Effector CD8-positive, alpha-beta T cell (primary cell): ENCODE data around the gene GIGYF2.
"Not testable (repeated sequence)": the region's sequence is repeated elsewhere in the genome, so short reads cannot be mapped to it uniquely, and the experiment has no call there.

Experiments
- DNase-seq: peaks from one replicate; lab custom pipeline; 2025; lab: John Stamatoyannopoulos, UW

GIGYF2 gene

DNA sequence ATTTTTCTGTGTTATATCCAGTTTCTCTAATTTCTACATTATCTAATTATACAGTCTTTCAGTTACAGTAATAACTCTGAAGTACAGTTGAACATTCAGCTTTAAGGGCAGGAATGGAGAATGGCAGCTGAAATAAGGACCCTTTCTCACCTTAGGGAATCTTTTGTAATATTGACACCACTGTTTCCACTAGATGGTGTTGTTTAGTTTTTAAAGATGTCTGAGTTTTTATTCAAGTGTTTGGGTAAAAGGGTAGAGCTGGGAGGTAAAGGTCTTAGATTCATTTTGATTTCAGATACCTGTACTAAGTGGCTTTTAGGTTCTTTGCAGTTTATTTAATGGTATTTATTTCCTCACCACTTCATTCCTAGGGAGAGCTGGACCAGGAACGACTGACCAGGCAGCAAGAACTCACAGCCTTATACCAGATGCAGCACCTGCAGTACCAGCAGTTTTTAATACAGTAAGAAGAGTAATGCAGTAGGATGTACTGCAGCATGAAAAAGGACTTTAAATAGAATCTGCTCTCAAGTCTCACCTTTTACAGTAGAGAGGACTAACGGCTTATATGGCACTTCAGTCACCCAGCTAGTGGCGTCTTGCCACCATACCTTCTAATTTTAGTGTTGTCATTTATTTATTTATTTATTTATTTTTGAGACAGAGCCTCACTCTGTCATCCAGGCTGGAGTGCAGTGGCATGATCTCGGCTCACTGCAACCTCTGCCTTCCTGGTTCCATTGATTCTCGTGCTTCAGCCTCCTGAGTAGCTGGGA lies 112.4 kb downstream of the GIGYF2 start:
- no peak for DNase-seq

GRCh38 chr2:232810444-232810843 lies 113.3 kb downstream of the GIGYF2 start:
- no peak for DNase-seq

DNA sequence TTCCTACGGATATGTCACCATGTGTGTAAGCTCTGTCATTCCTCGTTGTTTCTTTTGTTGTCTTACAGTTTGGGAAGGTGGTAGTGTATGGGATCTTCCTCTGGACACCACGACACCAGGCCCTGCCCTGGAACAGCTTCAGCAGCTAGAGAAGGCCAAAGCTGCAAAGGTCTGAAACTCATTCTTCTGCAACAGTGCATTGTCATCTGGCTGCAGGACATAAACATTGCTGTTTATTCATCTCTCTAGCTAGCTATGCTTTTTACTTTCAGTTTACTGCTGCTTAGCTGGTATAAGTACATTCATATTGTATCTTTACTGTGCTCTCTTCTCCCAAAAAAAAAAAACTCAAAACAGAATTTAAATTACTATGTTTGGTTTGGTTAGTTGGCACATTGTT lies 118.4 kb downstream of the GIGYF2 start:
- DNase-seq, result no peak

GRCh38 chr2:232816657-232817056 lies 119.5 kb downstream of the GIGYF2 start:
- no peak for DNase-seq

DNA sequence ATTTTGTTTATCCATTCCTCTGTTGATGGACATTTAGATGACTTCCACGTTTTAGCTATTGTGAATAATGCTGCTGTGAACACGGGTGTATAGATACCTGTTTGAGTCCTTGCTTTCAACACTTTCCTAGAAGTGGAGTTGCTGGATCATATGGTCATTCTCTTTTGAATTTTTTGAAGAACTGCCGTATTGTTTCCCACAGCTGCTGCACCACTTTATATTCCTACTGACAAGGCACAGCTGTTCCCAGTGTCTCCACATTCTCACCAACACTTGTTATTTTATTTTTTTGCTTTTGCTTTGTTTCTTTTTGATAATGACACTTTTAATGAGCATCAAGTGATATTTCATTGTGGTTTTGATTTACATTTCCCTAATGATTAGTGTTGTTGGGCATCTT lies 120.6 kb downstream of the GIGYF2 start:
- no peak for DNase-seq

GRCh38 chr2:232829988-232830387 lies 132.9 kb downstream of the GIGYF2 start:
- DNase-seq, result no peak

- DNase-seq, result no peak
Observed at GRCh38 chr2:232831496-232831895, 134.4 kb downstream of the GIGYF2 start.

- DNase-seq, result no peak
Observed at GRCh38 chr2:232833830-232834229, 136.7 kb downstream of the GIGYF2 start.

- DNase-seq, result no peak
Observed at GRCh38 chr2:232835687-232836208, 138.6 kb downstream of the GIGYF2 start.

DNA sequence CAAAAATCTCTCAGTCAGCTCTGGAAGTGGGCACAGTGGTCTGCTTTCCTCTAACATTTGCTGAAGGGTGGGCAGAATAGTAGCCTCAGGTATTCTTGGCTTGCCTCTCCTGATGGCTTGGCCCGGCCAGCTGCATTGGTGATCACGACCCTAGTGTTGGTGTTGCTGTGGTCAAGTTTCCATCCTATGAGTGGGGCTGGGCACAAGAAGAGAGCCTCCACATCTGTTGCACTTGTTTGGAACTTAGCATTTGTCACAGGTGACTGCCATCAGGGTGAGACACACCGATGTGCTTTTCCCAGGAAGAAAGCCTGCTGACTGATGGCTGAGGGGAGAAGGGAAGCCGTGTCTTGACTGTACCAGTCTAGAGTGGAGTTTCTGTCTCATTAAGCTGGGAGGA lies 139.8 kb downstream of the GIGYF2 start:
- no peak for DNase-seq

DNA sequence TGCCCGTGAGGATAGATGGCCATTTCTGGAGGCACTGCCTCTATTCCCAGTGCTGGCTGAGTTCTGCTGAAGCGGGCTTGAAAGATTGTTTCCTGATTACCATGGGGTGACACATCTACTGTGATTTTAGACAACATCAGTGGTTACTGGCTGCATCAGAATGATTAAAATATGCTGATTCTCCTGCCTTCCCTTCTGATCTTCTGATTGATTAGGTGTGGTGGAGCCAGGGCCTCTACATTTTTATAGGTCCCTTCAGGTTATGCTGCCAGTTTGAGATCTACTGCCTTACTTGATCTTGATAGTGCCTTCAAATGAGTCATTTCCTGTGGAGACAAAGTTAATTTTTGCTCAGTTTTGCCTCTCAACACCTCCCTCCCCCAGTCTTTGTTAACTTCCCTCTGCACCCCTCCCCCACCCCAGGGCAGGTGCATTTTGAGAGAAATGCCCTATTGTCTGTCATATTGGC lies 141.3 kb downstream of the GIGYF2 start:
- peak; percentile 3 for DNase-seq

DNA sequence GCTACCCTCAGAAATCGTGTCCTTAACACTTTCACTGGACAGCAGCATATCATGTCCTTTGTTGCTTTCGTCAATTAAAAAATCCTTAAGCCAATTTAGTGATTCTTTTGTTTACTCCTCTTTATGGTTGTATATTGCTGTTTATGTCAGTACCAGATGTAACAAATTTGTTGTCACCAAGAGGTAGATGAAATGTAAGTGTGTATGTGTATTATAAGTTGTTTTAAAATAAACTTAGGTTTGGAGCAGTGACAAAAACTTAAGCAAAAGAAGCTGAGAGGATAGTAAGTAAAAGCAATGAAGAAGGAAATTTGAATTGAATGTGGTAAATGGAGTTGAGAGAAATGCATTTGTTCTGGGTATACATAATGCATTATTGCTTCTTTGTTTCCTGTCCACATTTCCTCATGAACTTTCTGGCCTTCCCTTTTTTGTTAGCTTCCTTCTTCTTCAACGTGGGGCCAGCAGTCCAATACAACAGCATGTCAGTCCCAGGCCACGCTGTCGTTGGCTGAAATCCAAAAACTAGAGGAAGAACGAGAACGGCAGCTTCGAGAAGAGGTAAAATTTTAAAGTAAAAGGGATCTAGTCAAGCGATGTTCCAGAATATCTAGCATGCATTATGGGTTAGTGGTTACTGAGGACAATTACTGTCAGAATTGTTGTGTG lies 142.4 kb downstream of the GIGYF2 start:
- DNase-seq, result no peak

DNA sequence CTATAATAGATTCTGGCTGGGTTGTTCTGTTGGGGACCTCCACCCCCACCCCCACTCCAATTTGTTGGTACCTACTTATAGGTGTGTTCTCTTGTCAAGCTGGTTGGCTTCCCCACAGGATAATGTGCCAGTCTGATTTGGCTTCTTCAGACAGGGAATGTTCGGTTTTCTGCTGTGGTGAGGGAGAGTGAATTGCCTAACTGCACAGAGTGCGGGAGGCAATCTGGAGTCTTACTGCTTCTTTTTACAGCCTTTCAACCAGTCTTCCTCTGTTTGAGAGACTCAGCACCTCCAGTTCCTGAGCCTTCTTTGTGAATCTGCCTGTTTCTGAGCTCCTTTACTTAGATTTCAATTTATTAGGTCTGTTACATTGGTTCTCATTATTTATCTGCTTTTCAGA lies 145.6 kb downstream of the GIGYF2 start:
- no peak for DNase-seq

DNA sequence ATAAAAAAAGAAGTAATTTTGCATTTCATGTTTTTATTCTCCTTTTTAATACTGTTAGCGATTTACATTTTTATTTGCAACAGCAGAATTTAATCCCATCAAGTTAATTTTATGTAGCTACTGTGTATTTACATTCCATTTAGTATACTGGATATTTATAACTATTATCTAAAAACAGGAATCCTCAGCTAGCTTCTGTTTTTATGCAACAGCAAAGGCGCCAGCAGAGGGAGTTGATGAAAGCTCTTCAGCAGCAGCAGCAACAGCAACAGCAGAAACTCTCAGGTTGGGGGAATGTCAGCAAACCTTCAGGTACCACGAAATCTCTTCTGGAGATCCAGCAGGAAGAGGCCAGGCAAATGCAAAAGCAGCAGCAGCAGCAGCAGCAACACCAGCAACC lies 146.7 kb downstream of the GIGYF2 start:
- DNase-seq, result no peak

- no peak for DNase-seq
Observed at GRCh38 chr2:232846055-232846454, 148.9 kb downstream of the GIGYF2 start.

- no peak for DNase-seq
Observed at GRCh38 chr2:232850039-232850438, 152.9 kb downstream of the GIGYF2 start.

DNA sequence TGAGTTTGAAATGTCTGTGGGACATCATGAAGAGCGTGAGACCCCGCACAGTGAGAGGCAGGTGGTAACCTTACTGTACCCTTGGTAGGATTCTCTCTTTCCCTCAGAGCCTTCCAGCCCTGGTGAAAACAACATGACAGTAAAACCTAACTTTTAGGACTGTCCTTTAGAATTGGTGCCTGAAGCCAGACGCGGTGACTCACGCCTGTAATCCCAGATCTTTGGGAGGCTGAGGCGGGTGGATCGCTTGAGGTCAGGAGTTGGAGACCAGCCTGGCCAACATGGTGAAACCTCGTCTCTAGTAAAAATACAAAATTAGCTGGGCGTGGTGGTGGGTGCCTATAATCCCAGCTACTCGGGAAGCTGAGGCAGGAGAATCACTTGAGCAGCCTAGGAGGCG lies 154.9 kb downstream of the GIGYF2 start:
- not testable (repeated sequence) for DNase-seq

- no peak for DNase-seq
Observed at GRCh38 chr2:232852676-232853075, 155.5 kb downstream of the GIGYF2 start.

DNA sequence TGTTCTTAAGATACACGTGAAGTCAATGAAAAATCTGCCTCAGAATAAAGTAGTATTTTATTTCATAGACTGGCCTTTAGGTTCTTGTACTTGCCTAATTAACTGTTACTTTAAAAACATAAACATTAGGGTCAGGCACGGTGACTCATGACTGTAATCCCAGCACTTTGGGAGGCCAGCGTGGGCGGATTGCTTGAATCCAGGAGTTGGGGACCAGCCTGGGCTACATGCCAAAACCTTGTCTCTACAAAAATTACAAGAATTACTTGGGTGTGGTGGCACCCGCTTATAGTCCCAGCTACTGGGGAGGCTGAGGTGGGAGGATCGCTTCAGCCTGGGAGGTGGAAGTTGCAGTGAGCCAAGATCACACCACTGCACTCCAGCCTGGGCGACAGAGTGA lies 157.0 kb downstream of the GIGYF2 start:
- no peak for DNase-seq

DNA sequence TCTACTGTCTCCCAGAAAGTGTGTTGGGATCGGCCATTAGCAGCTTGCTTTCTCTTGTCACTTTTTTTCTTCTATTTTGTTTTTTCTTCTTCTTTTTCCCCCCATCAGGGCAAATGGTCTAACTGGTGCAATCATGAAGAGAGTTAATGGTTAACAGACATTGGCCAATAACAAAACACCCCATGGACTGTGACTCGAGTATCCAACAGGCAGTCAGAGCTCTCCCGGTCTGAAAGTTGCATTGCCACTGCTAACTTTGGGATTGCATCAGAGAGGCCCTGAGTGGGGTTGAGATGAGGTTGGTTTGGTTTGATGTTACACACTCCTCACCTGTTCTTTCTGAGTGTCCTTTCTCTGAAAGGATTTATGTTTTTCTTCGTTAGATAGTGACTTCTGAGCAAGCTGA lies 160.0 kb downstream of the GIGYF2 start:
- DNase-seq, result no peak

DNA sequence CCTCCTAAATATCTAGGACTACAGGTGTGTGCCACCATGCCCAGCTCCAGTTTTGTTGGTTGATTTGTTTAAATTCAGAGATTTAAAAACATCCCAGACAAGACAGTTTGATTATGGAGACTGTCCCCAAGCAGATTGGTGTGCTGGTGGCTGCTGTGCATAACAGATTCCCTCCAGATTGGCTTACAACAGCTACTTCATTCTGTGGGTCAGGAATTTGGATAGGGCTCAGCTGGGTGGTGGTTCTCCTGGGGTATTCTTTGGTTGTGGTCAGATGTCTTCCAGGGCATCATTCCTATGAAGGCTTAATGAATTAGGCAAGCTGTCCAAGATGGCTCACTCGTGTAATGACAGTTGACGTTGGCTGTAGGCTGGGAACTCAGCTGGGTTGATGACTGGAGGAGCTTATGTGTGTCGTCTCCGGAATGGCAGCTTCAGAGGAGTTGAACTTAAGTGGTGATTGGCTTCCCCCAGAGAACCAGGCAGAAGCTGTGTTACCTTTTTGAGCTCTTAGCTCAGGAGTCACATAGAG lies 162.3 kb downstream of the GIGYF2 start:
- DNase-seq, result no peak

DNA sequence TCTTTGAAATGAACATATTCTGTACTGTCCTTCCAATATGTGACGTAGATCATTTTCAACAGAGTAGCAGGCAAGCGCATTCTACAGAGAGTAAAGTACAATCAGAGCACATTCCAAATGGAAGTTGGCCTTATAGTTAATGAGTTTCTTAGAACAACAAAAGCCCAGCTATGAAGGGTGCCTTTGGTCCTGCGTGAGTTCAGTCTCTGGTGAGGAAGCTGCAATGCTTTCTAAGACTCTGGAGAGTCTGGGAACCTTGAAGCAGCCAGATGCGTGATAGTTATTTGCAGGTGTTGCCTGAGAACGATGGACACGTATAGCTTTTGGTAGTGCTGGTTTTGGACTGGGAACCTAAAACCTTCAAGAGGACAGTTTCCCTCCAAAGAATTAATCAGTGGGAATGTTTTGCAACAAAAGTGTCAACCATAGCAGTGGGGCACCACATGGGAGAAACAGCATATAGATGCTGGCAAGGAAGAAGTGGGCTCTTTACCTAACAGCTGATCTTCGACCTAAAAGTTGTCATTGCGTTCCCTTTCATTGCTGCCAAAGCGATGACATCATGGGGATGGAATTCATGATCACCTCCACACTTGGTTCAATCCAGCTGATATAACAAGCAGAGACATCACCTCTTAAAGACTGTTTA lies 163.6 kb downstream of the GIGYF2 start:
- DNase-seq, result no peak
